ENCODE measurements around the gene C14orf39.

DNA sequence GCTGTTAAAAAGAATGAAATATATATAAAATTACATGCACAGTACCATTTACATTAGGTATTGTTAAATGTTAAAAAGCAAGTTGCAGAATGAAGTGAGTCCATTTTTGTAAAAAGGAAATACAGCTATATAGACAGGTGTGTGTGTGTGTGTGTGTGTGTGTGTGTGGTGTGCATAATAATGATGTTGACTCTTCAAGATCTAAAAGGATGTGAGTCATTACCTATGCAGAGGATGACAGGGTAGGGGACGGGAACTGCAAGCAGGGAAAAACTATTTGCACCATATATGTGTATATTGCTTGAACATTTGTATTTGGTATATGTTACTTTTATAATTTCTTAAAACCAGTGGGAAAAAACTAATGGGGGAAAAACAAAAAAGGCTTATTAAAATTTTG is 3.1 kb downstream of the C14orf39 start:
- TF ChIP-seq, protein P1, sequence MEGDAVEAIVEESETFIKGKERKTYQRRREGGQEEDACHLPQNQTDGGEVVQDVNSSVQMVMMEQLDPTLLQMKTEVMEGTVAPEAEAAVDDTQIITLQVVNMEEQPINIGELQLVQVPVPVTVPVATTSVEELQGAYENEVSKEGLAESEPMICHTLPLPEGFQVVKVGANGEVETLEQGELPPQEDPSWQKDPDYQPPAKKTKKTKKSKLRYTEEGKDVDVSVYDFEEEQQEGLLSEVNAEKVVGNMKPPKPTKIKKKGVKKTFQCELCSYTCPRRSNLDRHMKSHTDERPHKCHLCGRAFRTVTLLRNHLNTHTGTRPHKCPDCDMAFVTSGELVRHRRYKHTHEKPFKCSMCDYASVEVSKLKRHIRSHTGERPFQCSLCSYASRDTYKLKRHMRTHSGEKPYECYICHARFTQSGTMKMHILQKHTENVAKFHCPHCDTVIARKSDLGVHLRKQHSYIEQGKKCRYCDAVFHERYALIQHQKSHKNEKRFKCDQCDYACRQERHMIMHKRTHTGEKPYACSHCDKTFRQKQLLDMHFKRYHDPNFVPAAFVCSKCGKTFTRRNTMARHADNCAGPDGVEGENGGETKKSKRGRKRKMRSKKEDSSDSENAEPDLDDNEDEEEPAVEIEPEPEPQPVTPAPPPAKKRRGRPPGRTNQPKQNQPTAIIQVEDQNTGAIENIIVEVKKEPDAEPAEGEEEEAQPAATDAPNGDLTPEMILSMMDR (IDR thresholded peaks at IDR 0.05), result no peak
- no peak for TF ChIP-seq POLR2A (IDR thresholded peaks at IDR 0.05)

Data from Peyer's patch (tissue), 4 donors.